A549 (cell line): ENCODE data around the gene ZFY. TPM values are rescaled to one million over a fixed set of nuclear protein-coding genes. Genes with fewer than 3 reads are reported as not detected.
A peak's percentile ranks its signal among the peaks of the same experiment; 100 is the strongest.

Experiments used
- ATAC-seq, 2 experiments: fragments of 200-7000 bp in 1 of 2; fragments of >200 bp in 1 of 2; cut with Nextera tagmentation in 1 of 2; cut with Tn5 transposase in 1 of 2; 3 replicates each; pipeline versions ENCODE4 v1.8.0 to v1.9.1; 2018 to 2020; ENCODE audit warnings: mild to moderate bottlenecking in 1 of 2, moderate library complexity in 1 of 2
- CTCF ChIA-PET: fragments of 300-600 bp; sonication (Branson Sonifier 250); formaldehyde crosslinking; extraction: SDS; loops from one replicate; lab custom pipeline; 2021; ENCODE audit warnings: antibody characterized with exemption, inconsistent platforms; lab: Yijun Ruan, JAX
- POLR2A ChIA-PET: fragments of 350-600 bp; formaldehyde crosslinking; extraction: SDS; loops from one replicate; lab custom pipeline; 2021; ENCODE audit warnings: antibody characterized with exemption, inconsistent platforms; lab: Yijun Ruan, JAX
- DNase-seq, 2 experiments: peaks; one replicate each; pipeline versions ENCODE4 v3.0.0 to v3.0.0-alpha.2; 2011 to 2016; ENCODE audit warnings: low read depth in 1 of 2, low spot score in 1 of 2
- FAIRE-seq: peaks from 2 replicates; lab custom pipeline; 2011; peaks lifted over from hg19 to GRCh38; lab: Jason Lieb, UNC
- H3K27ac ChIP-seq, 2 experiments: fragments of >200 bp; sonication (Bioruptor Twin); formaldehyde crosslinking; 3 replicates each; pipeline ENCODE4 v1.5.1; 2016 to 2017
- H3K4me1 ChIP-seq: fragments of >200 bp; sonication (Bioruptor Twin); formaldehyde crosslinking; 3 replicates; pipeline ENCODE4 v1.6.1; 2016
- H3K4me2 ChIP-seq: fragments of >200 bp; sonication (Bioruptor Twin); formaldehyde crosslinking; 3 replicates; pipeline ENCODE4 v1.6.1; 2016
- H3K4me3 ChIP-seq: fragments of >200 bp; sonication (Bioruptor Twin); formaldehyde crosslinking; 3 replicates; pipeline ENCODE4 v1.5.1; 2016
- H3K9me3 ChIP-seq: fragments of >200 bp; sonication (Bioruptor Twin); formaldehyde crosslinking; 3 replicates; pipeline ENCODE4 v1.6.1; 2016
- CHD2 ChIP-seq: fragments of 150-350 bp; IDR thresholded peaks from 2 replicates; pipeline ENCODE4 v1.6.1; 2014; ENCODE audit warnings: low read length; ENCODE audit not compliant: partially characterized antibody
- CTCF ChIP-seq: fragments of >200 bp; sonication (Bioruptor Twin); formaldehyde crosslinking; IDR thresholded peaks from 3 replicates; pipeline ENCODE4 v1.5.1; 2016
- ELK1 ChIP-seq: fragments of 150-350 bp; IDR thresholded peaks from 2 replicates; pipeline ENCODE4 v1.6.1; 2014; ENCODE audit warnings: low read depth, mild to moderate bottlenecking, low read length
- ESRRA ChIP-seq: fragments of 150-350 bp; IDR thresholded peaks from 2 replicates; pipeline ENCODE4 v1.6.1; 2014; ENCODE audit warnings: mild to moderate bottlenecking, low read length, borderline replicate concordance
- FOSB ChIP-seq: fragments of 250-450 bp; sonication (Bioruptor Pico); IDR thresholded peaks from 2 replicates; pipeline ENCODE4 v1.5.0; 2020; ENCODE audit warnings: mild to moderate bottlenecking, moderate library complexity
- FOXS1 ChIP-seq: fragments of 250-450 bp; sonication (Bioruptor Pico); IDR thresholded peaks from 2 replicates; pipeline ENCODE4 v1.5.0; 2020; ENCODE audit warnings: mild to moderate bottlenecking, moderate library complexity
- GATA3 ChIP-seq: IDR thresholded peaks from 2 replicates; pipeline ENCODE4 v1.6.1; 2012; ENCODE audit warnings: borderline replicate concordance
- HES2 ChIP-seq: fragments of >200 bp; sonication (Bioruptor Twin); formaldehyde crosslinking; IDR thresholded peaks from 2 replicates; pipeline ENCODE4 v1.6.1; 2016
- JUNB ChIP-seq: fragments of >200 bp; sonication (Bioruptor Twin); formaldehyde crosslinking; IDR thresholded peaks from 2 replicates; pipeline ENCODE4 v1.6.1; 2016
- KDM1A ChIP-seq: fragments of 200-600 bp; sonication (generic); IDR thresholded peaks from 2 replicates; pipeline ENCODE4 v1.6.1; 2016; ENCODE audit warnings: low read depth, mild to moderate bottlenecking
- KDM5A ChIP-seq: fragments of 200-600 bp; sonication (generic); IDR thresholded peaks from 2 replicates; pipeline ENCODE4 v1.6.1; 2016; ENCODE audit warnings: antibody characterized with exemption, mild to moderate bottlenecking
- MAX ChIP-seq: IDR thresholded peaks from 2 replicates; pipeline ENCODE4 v1.6.1; 2012
- NFE2L2 ChIP-seq: fragments of 150-350 bp; conservative IDR thresholded peaks from 2 replicates; pipeline ENCODE4 v1.6.1; 2014; ENCODE audit warnings: low read length
- NR3C1 ChIP-seq: fragments of >200 bp; sonication (Bioruptor Twin); formaldehyde crosslinking; IDR thresholded peaks from 3 replicates; pipeline ENCODE4 v1.6.1; 2017
- PBX3 ChIP-seq: IDR thresholded peaks from 2 replicates; pipeline ENCODE4 v1.6.1; 2012
- POLR2AphosphoS2 ChIP-seq: conservative IDR thresholded peaks from 2 replicates; pipeline ENCODE4 v1.6.1; 2012; ENCODE audit warnings: low read length, improper control_type of control experiment, inconsistent platforms
- SREBF2 ChIP-seq: fragments of 450-650 bp; IDR thresholded peaks from 2 replicates; pipeline ENCODE4 v1.6.1; 2014; ENCODE audit warnings: mild to moderate bottlenecking, moderate library complexity
- TFCP2L1 ChIP-seq: fragments of 250-450 bp; sonication (Bioruptor Pico); IDR thresholded peaks from 2 replicates; pipeline ENCODE4 v1.5.0; 2021; ENCODE audit warnings: mild to moderate bottlenecking
- USF2 ChIP-seq: fragments of 450-650 bp; IDR thresholded peaks from 2 replicates; pipeline ENCODE4 v1.6.1; 2014; ENCODE audit warnings: antibody characterized with exemption
- ZC3H11A ChIP-seq: fragments of 450-650 bp; IDR thresholded peaks from 2 replicates; pipeline ENCODE4 v1.6.1; 2014; ENCODE audit warnings: antibody characterized with exemption, mild to moderate bottlenecking
- ZFP36 ChIP-seq: fragments of 450-650 bp; IDR thresholded peaks from 2 replicates; pipeline ENCODE4 v1.6.1; 2014; ENCODE audit warnings: borderline replicate concordance; ENCODE audit not compliant: partially characterized antibody
- ZNF302 ChIP-seq: fragments of 250-450 bp; sonication (Bioruptor Pico); IDR thresholded peaks from 2 replicates; pipeline ENCODE4 v1.9.0; 2021; ENCODE audit warnings: inconsistent platforms, mild to moderate bottlenecking, moderate library complexity
- ZSCAN20 ChIP-seq: fragments of 250-450 bp; sonication (Bioruptor Pico); IDR thresholded peaks from 2 replicates; pipeline ENCODE4 v1.8.0; 2022; ENCODE audit warnings: mild to moderate bottlenecking, moderate library complexity
- WGBS: methylation state at CpG from one replicate; pipeline ENCODE4 v1.1.6; 2017; ENCODE audit errors: missing lambda C conversion rate; 5-methylcytosine and 5-hydroxymethylcytosine counted together
- polyA plus RNA-seq, 4 experiments: library from polyadenylated mRNA; depleted of rRNA in 3 of 4; stranded (reverse); fragments of >200 nt; fragmentation: RNase III in 1 of 4; extraction: RNeasy Plus Mini Kit Qiagen cat#74134 plus additional on column Dnase treatment in 1 of 4; gene quantifications; 2 replicates in 3 of 4; 3 replicates in 1 of 4; pipeline ENCODE4 v1.2.3, GENCODE V29; 2011 to 2017

ZFY gene
- polyA plus RNA-seq, 2 of the 4 experiments (the other 2 are of a cell fraction) = 3.0 to 11.3 TPM

GRCh38 chrY:2949590-2950252, 14.5 kb downstream of the ZFY start:
- FAIRE-seq (no peak), ATAC-seq (no peak), DNase-seq (no peak)
- WGBS = 94% methylated on average over 7 of the region's 7 CpGs
- CTCF ChIA-PET = no interaction called here
- no peak overlapping the region for H3K4me3 ChIP-seq
- H3K4me1 ChIP-seq = peaks cover 3% of the 10 kb centered on the region; the same call in 1 of the 3 replicates
- TF ChIP-seq TFCP2L1 (no peak), ZC3H11A (no peak), NR3C1 (no peak)
- no peak overlapping the region for H3K27ac ChIP-seq
- no peaks in the 10 kb centered on the region for H3K9me3 ChIP-seq
- H3K4me2 ChIP-seq = no peak overlapping the region
- POLR2A ChIA-PET = no interaction called here

- no peak overlapping the region for H3K4me2 ChIP-seq
- H3K27ac ChIP-seq = no peak overlapping the region
- ATAC-seq (no peak), DNase-seq (no peak), FAIRE-seq (no peak)
- H3K9me3 ChIP-seq = no peaks in the 10 kb centered on the region
- H3K4me1 ChIP-seq = peaks cover 3% of the 10 kb centered on the region; the same call in 1 of the 3 replicates
- ChIA-PET POLR2A (no interaction called here), CTCF (no interaction called here)
- 93% methylated on average over 2 of the region's 2 CpGs for WGBS
- H3K4me3 ChIP-seq = no peak overlapping the region
- TF ChIP-seq ZSCAN20 (CRISPR knock-in tag) (no peak), NFE2L2 (no peak), ESRRA (no peak)
Measured at GRCh38 chrY:2950655-2951054, 15.5 kb downstream of the ZFY start.

- FAIRE-seq = no peak
- no peak for TF ChIP-seq PBX3
- no peak for TF ChIP-seq MAX
- TF ChIP-seq KDM1A = no peak
- no peak for TF ChIP-seq ZC3H11A
- no peak for TF ChIP-seq SREBF2
- no peak for TF ChIP-seq POLR2AphosphoS2
- no peak for TF ChIP-seq JUNB
- TF ChIP-seq FOSB (CRISPR knock-in tag) = no peak
- TF ChIP-seq ELK1 = no peak
- TF ChIP-seq FOXS1 (CRISPR knock-in tag) = no peak
- no peak for TF ChIP-seq HES2
- no peak for TF ChIP-seq KDM5A
- POLR2A ChIA-PET = no interaction called here
- Histone ChIP-seq H3K4me1 (0 out of 3 replicates have a peak, but pooled peaks cover 3% of the 10 kb centered on the region), H3K27ac (no peak overlapping the region), H3K9me3 (no peaks in the 10 kb centered on the region), H3K4me3 (no peak overlapping the region), H3K4me2 (0 out of 3 replicates have a peak overlapping the region, but pooled peaks have one; percentile 28)
- CTCF ChIA-PET = no interaction called here
- no peak for ATAC-seq
- DNase-seq = no peak
Measured at GRCh38 chrY:2952912-2953311, 17.7 kb downstream of the ZFY start.

- H3K9me3 ChIP-seq = no peaks in the 10 kb centered on the region
- DNase-seq = no peak
- FAIRE-seq = no peak
- 0 out of 3 replicates have a peak, but pooled peaks cover 3% of the 10 kb centered on the region for H3K4me1 ChIP-seq
- WGBS = 89% methylated on average over 2 of the region's 2 CpGs
- no peak overlapping the region for H3K4me2 ChIP-seq
- no peak for ATAC-seq
- H3K4me3 ChIP-seq = no peak overlapping the region
- POLR2A ChIA-PET = no interaction called here
- no peak overlapping the region for H3K27ac ChIP-seq
- CTCF ChIA-PET = no interaction called here
- TF ChIP-seq ZNF302 (CRISPR knock-in tag) = no peak
- no peak for TF ChIP-seq GATA3
- no peak for TF ChIP-seq ZFP36
- TF ChIP-seq CHD2 = no peak
- TF ChIP-seq USF2 = no peak
- no peak for TF ChIP-seq ZSCAN20 (CRISPR knock-in tag)
- no peak for TF ChIP-seq FOXS1 (CRISPR knock-in tag)
- TF ChIP-seq CTCF = no peak
- no peak for TF ChIP-seq PBX3
Measured at GRCh38 chrY:2954735-2955134, 19.6 kb downstream of the ZFY start.
